Stimulated activated CD4-positive, alpha-beta T cell treated with anti-CD3 and anti-CD28 coated beads, Interleukin-15, amount 100 ng/mL, for 48 hours (primary cell): Measurements from ENCODE around the gene GUCA2A.

ENCODE experiments used
- DNase-seq, 2 donors: peaks; one replicate each; pipeline ENCODE4 v3.0.0-alpha.2; 2020; ENCODE audit warnings: low read depth in 2 of 2

The GUCA2A gene

DNA sequence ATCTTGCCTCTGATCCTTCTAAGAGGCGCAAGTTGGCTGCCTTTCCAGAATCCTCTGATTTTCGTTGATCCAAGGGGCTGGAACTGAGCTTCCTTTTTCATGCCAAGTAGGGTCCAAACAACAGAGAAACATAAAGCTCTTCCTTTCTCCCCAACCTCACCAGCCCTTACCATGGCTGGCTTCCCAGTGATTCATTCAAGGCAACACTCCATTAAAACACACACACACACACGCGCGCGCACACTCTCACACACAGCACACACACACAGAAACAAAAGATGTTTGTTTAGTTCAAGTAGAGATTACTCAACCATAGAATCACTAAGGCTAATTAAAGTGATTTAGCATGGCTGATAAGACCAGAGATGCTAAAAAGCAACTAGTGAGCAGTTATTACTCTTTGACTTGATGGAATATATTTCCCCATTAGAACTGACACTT, 13.0 kb upstream of the GUCA2A start:
- no peak for DNase-seq

DNA sequence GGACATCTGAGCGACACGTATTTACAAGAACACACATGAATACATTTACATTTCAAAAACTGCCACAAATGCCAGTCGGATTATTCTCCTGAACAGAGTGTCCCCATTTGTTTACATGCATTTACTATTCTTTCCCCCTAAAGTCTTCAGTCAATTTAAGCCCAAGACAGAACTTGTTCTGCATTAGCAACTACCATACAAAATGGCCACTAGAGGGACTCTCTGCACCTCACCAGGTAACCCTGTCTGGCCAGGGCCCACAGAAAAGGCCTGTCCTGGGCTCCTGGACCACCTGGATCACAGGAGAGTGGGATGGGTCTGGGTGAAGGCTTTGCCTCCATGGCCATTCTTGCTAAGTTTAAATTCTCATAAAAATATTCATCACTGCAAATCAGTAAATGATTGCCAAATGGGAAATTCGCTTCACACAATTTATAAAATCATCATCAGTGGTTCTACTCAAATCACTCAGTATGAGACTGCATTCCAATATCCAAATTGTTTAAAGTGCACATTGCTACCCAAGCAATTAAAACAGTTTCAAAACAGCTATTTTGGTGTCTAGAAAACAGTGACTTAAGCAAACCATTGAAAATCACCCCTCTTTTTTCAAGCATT, 12.5 kb upstream of the GUCA2A start:
- DNase-seq: no peak

DNA sequence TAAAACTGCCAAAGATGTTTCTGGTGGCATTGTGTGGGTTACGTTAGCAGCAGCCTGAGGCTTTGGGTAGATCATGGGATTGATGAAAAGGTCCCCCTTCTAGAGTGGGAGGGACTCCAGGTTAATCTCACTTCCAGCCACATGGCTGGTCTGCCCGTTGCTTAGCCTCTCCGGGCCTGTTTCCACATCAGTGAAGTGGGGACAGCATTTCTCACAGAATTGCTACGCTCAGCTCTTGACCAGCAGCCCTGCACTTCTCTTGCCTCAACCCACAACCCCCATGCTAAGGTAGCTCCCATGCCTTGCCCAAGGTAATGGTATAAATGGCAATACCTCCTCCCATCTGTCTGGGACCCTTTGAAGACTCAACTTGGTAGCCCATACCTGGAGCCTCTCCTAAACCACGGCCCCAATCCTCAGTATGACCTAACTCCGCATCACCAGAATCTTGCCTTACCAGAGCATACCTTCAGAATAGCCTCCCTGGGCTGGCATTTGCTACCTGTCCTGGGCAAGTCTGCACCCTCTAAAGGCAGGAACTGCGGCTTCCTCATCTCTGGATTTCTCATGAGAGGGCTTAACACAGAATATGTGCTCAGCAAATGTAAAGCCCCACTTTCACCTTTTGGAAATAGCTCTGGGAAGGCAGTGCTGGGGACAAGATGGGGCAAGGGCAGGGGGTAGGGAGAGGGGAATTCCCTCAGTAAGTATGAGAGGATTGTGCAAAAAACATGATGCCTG, 10.9 kb upstream of the GUCA2A start:
- no peak for DNase-seq

DNA sequence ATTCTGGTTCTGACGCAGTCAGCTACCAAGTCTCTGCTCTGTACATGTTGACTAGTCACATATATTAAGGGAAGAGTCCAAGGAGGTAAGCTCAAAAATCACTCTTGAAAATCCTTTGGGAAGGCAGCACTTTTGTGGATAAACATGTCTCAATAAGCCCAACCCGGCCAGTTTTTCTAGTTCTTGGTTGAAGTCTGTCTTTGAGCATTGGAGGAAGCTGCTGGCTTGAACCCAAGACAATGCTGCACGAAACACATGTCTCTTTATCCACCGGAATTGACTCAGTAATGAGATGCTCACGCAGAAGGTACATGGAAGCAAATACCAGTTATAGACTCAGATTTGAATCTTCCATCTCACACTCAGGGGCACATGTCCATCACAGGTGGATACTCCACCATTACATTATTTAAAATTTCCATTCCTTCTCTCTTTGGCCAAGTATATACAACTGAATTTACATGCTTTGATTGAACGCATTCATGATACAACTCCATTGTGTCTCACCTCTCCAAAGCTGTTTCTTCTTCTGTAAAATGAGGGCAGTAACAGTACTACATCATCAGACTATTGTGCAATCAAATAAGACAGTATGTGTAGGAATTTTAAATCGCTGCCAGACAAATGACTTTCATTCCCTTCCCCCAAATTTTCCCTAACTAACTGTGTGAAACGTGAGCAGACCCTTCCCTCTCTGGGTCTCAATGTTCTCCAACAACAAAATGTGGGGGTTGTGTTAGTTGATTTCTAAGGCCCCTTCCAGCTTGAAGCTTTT, 9.6 kb upstream of the GUCA2A start:
- DNase-seq: no peak

DNA sequence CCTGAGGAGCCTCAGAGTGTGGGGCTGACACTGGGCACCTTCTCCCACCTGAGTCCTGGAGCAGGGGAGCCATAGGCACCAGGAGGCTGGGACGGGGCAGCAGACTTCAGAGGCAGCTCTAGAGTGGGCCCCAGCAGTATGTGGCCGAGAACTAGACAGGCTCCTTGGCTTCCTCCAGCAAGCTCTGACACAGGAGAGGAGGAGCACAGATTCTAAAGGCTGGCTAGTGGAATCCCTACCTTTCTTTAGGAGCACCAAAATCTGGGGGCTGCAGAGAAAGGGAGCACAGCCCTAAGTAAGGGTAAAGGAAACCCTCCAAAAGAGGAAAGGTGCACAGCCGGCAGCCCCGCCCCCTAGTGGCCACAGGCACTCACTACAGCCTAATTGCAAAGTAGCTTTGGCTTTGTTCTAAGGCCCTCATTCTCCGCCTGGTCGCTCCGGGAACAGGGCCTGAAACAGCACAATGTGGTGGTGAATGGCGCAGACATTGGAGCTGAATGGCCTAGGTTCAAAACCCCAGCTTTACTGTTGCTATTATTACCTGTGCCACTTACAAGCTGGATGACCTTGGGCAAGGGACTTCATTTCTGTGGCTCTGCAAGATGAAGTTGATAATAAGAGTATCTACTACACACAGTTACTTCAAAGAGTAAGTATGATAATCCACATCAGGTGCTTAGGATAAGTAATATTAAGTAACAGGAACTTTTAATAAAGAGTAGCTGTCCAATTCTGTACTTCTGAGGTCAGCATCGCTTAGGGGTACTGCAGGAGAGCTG, 8.8 kb upstream of the GUCA2A start:
- DNase-seq: peak; percentile 23 to 50

DNA sequence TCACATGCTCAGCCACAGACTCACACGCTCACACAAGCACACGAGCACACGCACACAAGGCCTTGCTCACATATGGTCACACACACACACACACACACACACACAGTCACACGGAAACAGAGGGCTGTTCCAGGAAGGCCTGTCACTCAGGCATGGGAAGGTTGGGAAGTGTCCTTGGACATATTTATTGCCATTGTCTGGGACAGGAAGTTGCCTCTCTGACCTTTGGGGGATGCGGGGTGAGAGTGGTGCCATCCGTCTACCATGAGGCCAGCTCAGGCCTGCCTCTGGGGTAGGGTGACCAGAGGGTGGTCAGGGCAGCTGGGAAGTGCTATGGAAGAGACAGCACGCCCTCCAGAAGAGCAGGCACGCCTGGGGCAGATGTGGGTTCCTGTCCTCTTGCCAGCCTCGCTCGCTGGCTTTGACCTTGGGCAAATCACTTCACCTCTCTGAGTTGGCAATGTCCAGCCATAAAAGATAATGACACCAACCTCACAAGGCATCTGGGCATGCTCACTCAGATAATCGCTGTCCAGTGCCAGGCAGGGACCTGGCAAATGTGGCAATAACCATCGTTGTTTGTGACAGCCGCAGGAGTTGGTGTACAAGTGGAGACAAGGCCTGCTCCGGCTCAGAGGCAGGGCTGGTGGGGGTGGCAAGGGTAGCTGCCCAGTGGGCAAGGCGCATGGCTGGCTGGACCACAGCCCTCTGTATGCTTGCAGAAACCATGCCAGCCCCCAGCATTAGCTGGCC, 8.0 kb upstream of the GUCA2A start:
- no peak for DNase-seq

DNA sequence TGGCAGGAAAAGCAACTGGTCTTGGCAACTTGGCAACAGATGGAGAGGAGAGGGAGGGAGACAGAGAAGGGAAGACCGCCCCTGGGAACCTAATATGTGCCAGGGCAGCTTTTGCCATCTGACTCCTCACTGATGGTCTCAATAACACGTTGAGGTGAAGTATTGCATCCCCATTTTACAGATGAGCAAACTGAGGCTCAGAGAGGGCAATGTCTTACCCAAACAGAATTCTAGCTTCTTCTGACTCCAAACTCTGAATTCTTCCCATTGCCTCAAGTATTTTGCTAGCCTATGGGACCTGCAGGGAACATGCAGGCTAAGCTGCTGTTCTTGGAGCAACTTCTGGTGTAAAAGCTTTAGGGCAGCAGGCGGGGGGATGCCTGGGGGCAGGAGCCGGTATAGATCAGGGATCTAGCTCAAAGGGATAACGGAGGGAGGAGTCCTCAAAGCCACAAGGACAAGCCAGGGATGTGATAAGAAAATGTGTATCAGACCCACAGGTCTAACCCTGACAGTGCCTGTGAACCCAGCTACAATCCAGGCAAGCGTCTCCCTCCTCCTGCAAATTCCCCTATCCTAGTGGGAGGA, 7.2 kb upstream of the GUCA2A start:
- no peak for DNase-seq

DNA sequence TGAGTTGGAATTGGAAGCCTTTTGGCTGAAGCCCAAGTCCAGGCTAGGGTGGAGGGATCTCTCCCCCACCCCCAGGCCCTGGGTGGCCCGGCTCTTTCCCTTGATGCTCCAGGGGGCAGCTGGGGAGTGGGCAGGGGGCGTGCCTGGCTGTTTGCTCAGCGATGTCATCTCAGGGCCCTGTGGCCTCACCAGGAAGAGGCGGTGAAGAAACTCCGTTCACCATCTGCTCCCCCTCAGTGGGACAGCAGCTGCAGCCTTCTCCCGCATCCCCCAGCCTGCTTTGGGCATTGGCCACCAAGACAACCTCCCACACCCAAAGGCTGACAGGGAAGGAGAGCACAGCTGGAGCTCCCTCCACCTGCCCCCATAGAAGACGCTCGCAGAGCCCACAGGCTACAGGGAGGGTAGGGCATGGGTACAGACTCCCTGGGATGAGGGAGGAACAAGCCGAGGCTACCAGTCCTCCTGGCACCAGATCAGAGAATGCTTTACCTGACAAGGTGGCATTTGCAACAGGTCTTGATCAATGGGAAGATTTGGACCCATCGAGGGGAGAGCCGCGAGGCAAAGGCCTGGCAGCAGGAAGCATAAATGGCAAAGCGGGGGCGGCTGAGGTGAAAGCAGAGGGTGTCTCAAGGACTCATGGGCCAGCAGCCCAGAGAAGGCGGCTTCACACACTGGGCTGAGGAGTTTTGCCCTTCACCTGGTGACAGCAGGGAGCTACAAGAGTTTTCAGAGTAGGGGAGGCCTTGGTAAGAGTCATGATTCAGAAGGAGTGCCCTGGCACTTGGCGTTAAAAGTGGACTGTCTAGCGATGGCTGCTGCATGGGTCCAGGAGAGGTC, 6.5 kb upstream of the GUCA2A start:
- no peak for DNase-seq

DNA sequence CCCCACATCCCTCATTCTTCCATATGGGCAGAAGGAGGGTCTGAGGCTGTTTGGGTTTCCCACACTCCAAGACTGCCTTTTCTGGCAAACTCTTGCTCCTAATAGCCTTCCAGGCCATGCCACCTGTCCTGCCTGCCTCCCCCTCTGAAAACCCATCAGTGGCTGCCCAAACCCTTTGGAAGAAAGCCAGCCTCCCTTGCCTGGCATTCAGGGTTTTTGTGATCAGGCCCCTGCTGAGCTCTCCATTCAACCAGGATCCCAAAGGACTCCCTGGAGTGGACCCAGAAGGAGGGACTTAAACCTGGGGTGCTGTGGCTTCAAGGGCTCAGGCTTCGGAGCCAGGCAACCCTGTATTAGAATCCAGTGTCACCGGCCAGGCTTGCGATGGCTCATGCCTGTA, 4.2 kb upstream of the GUCA2A start:
- no peak for DNase-seq

DNA sequence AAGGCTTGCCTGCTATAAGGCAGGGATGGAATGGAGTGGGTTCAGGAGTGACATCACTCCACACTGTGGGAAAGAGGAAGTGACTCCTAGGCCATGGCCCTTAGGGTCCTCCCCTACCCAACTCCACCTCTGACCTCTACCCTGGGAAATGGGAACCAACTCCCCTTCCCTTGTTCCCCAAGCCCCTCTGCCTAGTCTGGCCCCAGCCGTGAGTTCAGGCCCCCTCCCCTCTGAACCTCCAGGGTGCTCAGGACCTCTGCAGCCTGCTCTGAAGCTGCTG, 3.8 kb upstream of the GUCA2A start:
- DNase-seq: no peak

DNA sequence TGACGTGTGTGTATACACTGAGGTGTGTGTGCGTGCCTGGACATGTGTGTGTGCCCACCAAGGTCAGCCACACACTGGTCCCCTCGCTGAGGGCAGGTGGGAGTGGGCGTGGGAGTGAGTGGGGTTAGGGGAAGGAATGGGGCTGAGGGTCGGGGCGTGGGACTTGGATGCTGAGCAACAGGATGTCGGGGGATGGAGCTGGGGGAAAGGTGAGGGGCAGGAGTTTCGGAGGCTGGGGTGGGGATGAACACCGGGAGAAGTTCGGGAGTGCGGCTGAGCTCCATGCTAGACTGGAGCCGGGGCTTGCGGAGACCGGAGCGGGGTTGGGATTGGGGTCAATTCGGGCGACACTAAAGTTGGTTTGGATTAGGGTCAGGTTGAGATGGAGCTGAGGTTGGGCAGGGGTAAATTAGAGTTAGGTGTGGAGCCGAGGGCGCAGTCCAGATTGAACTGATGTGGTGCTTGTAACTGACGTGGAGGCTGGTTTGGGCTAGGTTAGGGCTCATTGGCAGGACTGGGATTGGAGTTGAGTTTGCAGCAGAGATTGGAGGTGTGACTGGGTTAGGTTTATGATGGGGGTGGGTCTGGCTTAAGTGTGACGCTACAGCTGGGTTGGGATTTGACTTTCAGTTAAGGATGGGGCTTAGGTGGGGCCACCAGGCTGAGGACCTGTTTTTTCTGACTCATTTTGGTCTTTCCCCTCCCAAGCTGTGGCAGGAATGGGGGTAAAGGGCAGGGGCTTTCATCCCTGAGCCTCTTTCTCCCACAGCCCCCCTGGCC, 3.3 kb upstream of the GUCA2A start:
- no peak for DNase-seq

DNA sequence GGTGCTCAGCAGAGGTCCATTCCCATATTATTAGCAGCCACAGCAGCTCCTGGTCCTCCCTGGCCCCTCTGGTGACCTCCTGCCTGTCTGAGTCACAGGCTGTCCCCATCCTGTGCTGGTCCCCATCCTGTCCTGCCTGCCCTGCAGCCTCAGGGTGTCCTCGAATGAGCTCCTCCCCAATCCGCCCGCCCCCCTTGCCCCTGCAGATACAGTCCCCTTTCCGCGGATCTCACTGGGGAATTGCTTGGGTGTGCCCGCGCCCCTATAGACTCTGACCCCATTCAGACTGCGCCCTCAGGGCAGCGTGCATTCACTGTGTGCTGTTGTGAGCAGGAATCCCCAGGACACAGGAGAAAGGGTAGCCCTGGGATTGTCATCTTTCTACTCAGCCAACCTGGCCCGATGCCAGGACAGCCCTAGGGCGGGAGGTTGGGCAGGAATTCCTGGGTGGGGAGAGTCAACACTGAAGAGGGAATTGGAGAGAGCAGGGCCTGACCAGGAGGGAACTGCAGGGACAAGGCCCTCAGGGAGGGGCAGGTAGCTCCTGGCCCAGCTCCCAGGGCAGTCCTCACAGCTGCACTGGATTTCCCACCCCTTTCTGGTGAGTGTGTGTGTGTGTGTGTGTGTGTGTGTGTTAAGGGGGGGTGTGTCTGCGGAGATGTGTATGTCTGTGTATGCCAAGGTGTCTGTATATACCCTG, 1.1 kb upstream of the GUCA2A start:
- DNase-seq: no peak

DNA sequence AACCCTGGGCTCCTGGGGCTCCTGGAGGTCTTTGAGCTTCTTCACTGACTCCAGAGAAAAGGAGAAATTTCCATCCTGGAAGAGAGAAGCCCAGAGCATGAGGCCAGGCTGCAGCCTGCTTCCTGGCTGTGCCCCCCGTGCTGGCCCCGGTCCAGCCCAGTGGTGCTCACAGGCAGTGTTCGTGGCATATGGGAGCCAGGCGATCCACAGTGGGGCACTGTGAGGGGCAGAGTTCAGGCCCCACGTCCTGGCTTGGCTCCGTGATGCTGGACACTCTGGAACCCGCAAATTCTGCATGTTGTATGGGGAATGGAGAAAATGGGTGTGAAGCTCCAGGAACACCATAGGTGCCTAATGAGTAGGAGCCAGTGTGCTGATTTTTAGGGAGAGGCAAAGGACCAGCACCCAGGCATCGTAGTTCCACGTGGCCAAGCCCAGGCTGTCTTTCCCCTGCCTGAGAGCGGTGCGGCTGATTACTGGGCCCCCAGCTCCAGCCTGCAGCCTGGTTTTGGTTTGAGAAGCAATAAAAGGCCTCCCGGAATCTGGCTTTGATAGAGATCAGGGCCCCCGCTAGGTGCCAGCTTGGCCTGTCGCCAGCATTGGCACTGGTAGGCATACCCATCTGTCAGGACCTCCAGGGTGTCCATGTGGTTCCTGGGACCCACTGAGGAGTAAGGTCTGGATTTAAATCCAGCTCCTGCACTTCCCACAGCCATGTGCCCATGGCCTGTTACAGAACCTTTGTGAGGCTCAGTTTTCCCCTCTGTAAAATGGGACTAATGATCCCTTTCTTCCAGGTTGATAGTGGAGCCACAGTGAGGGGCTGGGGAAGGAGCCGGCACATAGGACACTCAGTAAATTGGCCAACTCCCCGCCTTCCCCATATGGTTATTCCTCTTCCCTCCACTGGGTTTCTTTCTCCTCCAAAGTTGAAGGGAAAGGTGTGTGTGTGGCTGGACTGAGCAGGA, 725 bp downstream of the GUCA2A start:
- DNase-seq: no peak

DNA sequence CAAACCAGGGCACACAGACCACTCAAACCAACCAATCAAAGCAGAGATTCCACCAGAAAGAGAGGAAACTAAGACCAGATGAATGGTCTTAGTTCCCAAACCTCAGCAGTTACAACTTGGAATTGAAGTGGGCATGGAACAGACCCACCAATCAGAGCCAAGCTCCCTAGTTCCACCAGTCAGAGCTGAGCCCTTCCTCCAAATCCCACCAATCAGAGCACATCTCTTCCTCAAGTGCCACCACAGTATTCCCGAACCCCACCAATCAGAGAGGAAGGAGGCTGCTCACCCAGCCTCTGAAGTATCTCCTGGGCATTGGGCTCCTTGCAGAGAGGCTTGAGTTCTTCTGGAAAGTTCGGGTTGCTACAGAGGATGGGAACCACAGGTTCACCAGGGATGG, 1.4 kb downstream of the GUCA2A start:
- DNase-seq: no peak

DNA sequence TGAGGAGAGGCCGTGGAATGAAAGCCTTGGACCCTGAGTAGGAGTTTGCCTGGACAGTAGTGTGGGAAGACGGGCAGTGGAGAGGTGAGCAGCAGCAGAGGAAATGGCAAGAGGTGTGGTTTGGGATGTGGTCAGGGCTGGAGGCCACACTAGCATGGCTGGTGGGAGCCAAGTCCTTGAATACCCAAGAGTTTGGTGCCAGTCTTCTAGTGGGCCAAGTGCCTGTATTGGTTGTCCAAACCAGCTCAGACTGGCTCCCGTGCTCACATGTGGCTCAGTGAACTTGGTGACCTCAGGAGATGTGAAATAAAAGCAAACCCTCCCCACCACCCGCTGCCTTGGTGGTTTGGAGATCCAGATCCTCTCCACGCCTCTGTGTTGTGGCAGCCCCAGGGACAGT, 2.4 kb downstream of the GUCA2A start:
- DNase-seq: no peak

DNA sequence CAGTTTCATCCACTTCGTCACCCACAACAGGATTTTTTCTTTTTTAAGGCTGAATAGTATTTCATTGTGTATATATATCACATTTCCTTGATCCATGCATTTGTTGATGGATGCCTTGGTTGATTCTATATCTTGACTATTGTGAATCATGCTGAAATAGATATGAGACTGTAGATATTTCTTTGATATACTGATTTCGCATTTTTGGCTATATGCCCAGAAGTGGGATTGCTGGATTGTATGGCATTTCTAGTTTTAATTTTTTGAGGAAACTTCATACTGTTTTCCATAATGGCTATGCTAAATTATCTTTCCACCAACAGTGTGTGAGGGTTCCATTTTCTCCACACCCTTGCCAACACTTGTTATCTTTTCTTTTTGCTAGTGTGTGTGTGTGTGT, 6.4 kb downstream of the GUCA2A start:
- DNase-seq: no peak

DNA sequence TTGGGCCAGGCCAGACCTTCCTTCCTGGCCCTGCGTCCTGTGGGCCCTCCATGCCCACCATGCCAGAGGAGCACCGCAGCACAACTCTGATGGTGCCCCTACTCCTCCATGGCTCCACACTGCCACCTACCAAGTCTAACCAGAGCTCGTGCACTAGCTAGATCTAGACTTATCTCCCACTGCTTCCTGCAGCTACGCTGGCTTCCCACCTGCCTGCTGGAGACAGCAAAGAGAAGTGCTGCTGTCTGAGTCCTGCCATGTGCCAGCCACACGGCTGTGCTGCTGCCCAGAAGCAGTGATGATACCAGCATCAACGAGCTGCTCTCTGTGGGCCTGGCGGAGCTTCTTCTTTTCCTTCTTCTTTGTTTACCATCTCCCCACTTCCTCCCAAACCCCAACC, 6.9 kb downstream of the GUCA2A start:
- no peak for DNase-seq

DNA sequence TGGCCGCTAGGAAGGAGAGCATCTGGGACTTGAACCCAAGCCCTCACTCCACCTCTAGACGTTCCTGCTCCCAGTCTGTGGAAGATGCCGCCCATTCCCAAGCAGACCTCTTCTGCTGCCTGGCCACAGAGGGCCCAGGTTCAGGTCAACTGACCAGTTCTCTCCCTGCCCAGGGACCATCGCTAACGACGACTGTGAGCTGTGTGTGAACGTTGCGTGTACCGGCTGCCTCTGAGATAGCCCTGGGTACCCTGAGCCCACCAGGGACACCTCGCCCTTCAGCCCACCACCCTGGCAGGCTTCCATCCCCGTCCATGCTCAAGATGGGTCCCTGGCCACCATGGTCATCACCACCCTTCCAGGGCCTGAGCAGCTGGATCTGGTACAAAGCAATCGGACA, 9.2 kb downstream of the GUCA2A start:
- DNase-seq: no peak
